ENCODE results near the gene MCEMP1. TPM values are rescaled to one million over a fixed set of nuclear protein-coding genes. Genes with fewer than 3 reads are reported as not detected.

Gene MCEMP1
- total RNA-seq, 1 experiment from 2014 or later, result not detected

DNA sequence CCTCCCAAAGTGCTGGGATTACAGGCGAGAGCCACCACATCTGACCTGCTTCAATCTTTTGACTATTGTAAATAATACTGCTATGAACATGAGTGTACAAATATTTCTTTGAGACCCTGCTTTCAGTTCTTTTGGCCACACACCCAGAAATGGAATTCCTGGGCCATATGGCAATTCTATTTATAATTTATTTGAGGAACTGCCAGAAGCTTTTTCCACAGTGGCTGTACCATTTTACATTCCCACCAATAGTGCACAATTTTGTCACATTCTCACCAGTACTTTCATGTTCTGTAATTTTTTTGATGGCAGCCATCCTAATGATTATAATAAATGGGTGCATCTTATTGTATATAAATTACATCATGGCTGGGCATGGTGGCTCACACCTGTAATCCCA, 38.8 kb downstream of the MCEMP1 start:
- in situ Hi-C loops (cut with HindIII; ENCODE audit: low pct_unique_long_range_greater_than_20kb, low sequenced_read_pairs), result no loop called here
- intact Hi-C loops (cut with micrococcal nuclease; ENCODE audit: unreplicated experiment), result no loop called here
- Histone ChIP-seq H3K4me3 (ENCODE audit: low read depth in 2 of 2, low read length in 2 of 2) (no peak overlapping the region), H3K4me1 (ENCODE audit: control insufficient read depth, insufficient read depth, low read length) (no peaks in the 10 kb centered on the region), H3K9me3 (ENCODE audit: control insufficient read depth, insufficient read depth, low read depth, low read length) (no peaks in the 10 kb centered on the region), H3K27me3 (ENCODE audit: control insufficient read depth, insufficient read depth, low read length) (no peaks in the 10 kb centered on the region), H3K36me3 (ENCODE audit: control insufficient read depth, insufficient read depth, low read length) (no peaks in the 10 kb centered on the region), H3K27ac (ENCODE audit: low read length) (no peak overlapping the region)
- TF ChIP-seq POLR2AphosphoS5 (IDR thresholded peaks at IDR 0.05; ENCODE audit: low read depth, low read length) (no peak), SIN3A (IDR thresholded peaks at IDR 0.05; ENCODE audit: borderline replicate concordance, insufficient read depth, low read depth, low read length) (no peak), TCF7L2 (IDR thresholded peaks at IDR 0.05; ENCODE audit: low read depth, low read length) (no peak)
- TF ChIP-seq, protein P1, sequence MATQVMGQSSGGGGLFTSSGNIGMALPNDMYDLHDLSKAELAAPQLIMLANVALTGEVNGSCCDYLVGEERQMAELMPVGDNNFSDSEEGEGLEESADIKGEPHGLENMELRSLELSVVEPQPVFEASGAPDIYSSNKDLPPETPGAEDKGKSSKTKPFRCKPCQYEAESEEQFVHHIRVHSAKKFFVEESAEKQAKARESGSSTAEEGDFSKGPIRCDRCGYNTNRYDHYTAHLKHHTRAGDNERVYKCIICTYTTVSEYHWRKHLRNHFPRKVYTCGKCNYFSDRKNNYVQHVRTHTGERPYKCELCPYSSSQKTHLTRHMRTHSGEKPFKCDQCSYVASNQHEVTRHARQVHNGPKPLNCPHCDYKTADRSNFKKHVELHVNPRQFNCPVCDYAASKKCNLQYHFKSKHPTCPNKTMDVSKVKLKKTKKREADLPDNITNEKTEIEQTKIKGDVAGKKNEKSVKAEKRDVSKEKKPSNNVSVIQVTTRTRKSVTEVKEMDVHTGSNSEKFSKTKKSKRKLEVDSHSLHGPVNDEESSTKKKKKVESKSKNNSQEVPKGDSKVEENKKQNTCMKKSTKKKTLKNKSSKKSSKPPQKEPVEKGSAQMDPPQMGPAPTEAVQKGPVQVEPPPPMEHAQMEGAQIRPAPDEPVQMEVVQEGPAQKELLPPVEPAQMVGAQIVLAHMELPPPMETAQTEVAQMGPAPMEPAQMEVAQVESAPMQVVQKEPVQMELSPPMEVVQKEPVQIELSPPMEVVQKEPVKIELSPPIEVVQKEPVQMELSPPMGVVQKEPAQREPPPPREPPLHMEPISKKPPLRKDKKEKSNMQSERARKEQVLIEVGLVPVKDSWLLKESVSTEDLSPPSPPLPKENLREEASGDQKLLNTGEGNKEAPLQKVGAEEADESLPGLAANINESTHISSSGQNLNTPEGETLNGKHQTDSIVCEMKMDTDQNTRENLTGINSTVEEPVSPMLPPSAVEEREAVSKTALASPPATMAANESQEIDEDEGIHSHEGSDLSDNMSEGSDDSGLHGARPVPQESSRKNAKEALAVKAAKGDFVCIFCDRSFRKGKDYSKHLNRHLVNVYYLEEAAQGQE (IDR thresholded peaks at IDR 0.05; ENCODE audit: insufficient read depth in 1 of 2, low read depth in 2 of 2, low read length in 1 of 2), result no peak
- TF ChIP-seq, protein P2, sequence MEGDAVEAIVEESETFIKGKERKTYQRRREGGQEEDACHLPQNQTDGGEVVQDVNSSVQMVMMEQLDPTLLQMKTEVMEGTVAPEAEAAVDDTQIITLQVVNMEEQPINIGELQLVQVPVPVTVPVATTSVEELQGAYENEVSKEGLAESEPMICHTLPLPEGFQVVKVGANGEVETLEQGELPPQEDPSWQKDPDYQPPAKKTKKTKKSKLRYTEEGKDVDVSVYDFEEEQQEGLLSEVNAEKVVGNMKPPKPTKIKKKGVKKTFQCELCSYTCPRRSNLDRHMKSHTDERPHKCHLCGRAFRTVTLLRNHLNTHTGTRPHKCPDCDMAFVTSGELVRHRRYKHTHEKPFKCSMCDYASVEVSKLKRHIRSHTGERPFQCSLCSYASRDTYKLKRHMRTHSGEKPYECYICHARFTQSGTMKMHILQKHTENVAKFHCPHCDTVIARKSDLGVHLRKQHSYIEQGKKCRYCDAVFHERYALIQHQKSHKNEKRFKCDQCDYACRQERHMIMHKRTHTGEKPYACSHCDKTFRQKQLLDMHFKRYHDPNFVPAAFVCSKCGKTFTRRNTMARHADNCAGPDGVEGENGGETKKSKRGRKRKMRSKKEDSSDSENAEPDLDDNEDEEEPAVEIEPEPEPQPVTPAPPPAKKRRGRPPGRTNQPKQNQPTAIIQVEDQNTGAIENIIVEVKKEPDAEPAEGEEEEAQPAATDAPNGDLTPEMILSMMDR (IDR thresholded peaks at IDR 0.05), result no peak
- POLR2A ChIA-PET, result no interaction called here
- ATAC-seq (no peak), DNase-seq (ENCODE audit: low read depth, low spot score) (no peak)
- CTCF ChIA-PET, result no interaction called here
- BruUV-seq (replicated peaks), result no TSS peak

DNA sequence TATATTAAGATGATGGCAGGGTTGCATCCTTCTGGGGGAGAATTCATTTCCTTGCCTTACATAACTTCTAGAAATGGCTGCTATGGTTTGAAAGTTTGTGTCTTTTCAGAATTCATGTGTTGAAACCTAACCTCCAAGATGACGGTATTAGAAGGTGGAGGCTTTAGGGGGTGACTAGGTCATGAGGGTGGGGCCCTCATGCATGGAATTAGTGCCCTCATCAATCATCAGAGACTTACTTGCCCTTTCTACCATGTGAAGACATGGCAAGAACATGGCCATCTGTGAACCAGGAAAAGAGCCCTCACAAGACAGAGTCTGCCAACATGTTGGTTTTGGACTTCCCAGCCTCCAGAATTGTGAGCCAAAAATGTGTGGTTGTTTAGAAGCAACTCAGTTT, 39.9 kb downstream of the MCEMP1 start:
- BruUV-seq (replicated peaks), result no TSS peak
- ATAC-seq (no peak), DNase-seq (ENCODE audit: low read depth, low spot score) (no peak)
- Histone ChIP-seq H3K27ac (ENCODE audit: low read length) (no peak overlapping the region), H3K4me1 (ENCODE audit: control insufficient read depth, insufficient read depth, low read length) (no peaks in the 10 kb centered on the region), H3K4me3 (ENCODE audit: low read depth in 2 of 2, low read length in 2 of 2) (no peak overlapping the region), H3K27me3 (ENCODE audit: control insufficient read depth, insufficient read depth, low read length) (no peaks in the 10 kb centered on the region), H3K9me3 (ENCODE audit: control insufficient read depth, insufficient read depth, low read depth, low read length) (no peaks in the 10 kb centered on the region), H3K36me3 (ENCODE audit: control insufficient read depth, insufficient read depth, low read length) (no peaks in the 10 kb centered on the region)
- ChIA-PET CTCF (no interaction called here), POLR2A (no interaction called here)
- no peak for TF ChIP-seq POLR2AphosphoS5 (IDR thresholded peaks at IDR 0.05; ENCODE audit: low read depth, low read length)
- TF ChIP-seq SIN3A (IDR thresholded peaks at IDR 0.05; ENCODE audit: borderline replicate concordance, insufficient read depth, low read depth, low read length), result no peak
- TF ChIP-seq, protein P1 (IDR thresholded peaks at IDR 0.05; ENCODE audit: insufficient read depth in 1 of 2, low read depth in 2 of 2, low read length in 1 of 2), result no peak
- TF ChIP-seq TCF7L2 (IDR thresholded peaks at IDR 0.05; ENCODE audit: low read depth, low read length), result no peak
- TF ChIP-seq, protein P2 (IDR thresholded peaks at IDR 0.05), result no peak
- in situ Hi-C loops (cut with HindIII; ENCODE audit: low pct_unique_long_range_greater_than_20kb, low sequenced_read_pairs) (no loop called here), intact Hi-C loops (cut with micrococcal nuclease; ENCODE audit: unreplicated experiment) (no loop called here)
